GM10847 (cell line): ENCODE data around the gene NAPSA.
A peak's percentile ranks its signal among the peaks of the same experiment; 100 is the strongest.

ENCODE experiments used
- POLR2A ChIP-seq: IDR thresholded peaks from 2 replicates; pipeline ENCODE4 v1.6.1; 2011; ENCODE audit not compliant: insufficient read length; ENCODE audit errors: extremely low read depth

The NAPSA gene

DNA sequence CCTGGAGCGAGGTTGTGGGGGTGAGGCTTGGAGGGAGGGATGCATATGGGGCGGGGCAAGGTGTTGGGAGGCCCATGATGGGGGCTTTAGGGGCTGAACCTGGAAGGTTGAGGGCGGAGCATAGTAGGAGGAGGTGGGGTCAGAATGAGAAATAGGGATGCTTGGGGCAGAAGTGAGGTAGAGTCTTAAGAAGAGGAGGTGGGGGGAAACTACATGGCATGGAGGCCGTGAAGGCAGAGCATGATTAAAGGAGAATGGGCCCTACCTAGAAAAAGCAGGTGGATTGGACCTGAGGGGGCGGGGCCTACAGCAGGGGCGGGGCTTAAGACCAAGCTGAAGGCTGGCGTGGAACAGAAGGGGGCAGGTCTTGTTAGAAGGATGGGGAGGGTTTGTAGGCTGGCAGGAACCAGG lies 11.6 kb upstream of the NAPSA start:
- TF ChIP-seq POLR2A = no peak

DNA sequence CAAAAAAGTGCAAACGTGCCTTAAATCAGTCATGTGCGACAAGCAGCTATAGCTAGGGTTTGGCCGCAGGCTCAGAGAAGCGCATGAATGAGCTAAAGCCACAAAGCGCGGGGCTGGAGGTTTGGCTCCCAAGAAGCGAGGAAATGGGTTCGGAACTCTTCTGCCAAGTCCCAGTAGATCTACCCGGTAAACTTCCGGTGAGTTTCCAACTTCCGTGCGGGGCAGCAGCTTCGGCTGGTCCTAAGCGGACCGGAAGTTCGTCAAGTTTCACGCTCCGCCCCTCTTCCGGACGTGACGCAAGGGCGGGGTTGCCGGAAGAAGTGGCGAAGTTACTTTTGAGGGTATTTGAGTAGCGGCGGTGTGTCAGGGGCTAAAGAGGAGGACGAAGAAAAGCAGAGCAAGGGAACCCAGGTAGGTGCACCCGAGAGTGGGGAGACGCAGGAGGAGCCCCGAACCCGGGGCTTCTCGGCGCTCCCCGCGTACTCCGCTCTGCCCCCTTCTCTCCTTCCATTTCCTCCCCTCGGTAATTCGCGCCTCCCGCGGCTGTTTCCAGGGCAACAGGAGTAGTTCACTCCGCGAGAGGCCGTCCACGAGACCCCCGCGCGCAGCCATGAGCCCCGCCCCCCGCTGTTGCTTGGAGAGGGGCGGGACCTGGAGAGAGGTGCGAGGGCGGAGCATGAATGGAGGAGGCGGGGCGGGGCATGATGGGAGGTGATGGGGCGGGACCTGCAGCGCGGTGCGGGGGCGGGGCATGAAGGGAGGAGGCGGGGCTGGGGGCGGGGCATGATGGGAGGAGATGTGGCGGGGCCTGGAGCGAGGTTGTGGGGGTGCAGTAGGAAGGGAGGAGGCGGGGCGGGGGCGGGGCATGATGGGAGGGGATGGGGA lies 11.0 kb upstream of the NAPSA start, which contains the start of gene NR1H2:
TSS of gene NR1H2 (plus strand) at position 292 of the 885 bp plus-strand sequence. CDS start 1,149 bp downstream, outside the sequence.
- peak; percentile 35 for TF ChIP-seq POLR2A

DNA sequence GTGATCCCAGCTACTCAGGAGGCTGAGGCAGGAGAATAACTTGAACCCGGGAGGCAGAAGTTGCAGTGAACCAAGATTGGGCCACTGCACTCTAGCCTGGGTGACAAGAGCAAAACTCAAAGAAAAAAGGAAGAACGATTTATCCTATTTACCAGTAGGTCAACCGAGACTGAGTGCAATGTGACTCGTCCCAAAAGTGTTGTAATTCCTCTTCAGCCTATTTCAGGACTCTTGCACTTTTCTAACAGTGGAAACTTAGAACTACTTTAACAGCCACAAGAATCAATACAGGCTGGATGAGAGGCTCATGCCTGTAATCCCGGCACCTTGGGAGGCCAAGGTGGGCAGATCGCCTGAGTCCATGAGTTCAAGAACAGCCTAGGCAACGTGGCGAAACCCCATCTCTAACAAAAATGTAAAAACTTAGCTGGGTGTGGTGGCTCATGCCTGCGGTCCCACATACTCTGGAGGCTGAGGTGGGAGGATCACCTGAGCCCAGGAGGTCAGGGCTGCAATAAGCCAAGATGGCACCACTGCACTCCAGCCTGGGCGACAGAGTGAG lies 6.6 kb upstream of the NAPSA start:
- TF ChIP-seq POLR2A = no peak

DNA sequence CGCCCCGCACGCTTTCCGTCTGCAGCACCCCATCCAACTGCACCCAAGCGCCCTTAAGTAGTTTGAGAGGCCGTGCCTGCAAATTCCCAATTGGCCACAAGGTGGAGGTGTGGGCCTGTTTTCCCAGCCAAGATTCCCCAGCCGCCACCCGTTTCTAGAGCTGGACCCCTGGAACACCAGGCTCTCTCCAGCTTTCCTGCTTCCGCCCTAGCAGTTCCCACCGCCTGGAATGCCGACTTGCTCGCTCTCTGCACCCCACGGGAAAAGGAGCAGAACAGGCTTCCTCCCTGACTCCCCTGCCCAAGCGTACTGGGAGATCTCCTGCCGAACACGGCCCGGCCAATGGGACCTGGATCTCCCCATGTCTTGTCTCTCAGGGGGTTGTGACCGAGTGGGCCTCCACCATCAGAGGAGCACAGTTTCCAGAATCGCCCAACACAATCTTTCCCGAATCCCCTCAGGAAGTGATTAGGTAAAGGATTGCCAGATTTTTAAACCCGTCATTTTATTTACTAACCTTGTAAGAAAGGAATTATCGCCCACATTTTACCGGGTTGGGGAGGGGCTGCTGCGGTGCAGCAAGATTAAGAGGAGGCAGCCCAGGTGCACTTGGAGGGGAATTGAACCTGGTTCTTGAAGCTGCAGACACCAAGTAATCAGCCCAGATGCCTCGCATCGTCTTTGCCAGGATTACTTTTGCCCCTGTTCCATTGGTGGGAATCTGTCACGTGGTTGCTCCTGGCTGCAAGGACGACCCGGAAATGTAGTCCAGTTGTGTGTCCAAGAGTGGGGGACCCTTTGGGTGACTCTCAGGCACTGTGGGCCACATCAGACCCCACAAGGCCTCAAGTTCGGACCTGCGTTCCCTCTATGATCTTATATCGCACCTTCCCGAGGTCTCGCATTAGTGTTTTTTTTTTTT lies 3.5 kb upstream of the NAPSA start:
- TF ChIP-seq POLR2A = peak; percentile 38

DNA sequence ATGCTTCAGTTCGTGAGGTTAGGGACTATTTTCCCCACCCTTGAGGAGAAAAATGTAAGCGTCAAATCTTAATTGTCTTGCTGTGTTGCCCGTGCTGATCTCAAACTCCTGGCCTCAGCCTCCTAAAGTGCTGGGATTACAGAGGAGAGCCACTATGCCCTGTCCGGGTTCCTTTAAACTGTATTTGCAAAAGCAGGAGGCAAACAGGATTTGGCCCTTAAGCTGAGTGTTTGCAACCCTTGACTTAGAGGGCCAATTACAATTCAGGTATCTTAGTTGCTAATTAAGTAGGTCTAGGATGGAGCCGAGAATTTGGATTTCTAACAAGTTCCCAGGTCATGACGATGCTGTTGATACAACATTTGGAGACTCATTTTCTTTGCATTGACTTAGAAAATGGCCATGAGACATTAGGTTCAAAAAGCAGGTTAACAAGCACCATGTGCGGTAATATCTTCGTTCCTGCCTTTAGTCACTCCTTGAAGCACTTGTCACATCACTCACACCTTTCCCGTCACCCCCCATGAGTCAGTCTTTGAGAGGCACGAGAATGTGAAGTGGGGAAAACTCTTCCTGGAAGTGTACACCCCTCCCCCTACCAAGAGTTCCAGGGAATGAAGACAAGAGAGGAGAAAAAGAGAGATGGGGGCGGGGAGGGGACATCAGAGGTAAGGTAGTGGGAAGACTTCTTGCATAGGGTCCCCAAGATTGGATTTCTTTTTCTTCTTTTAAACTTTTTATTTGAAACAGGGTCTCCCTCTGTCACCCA lies 2.6 kb downstream of the NAPSA start:
- TF ChIP-seq POLR2A = no peak

DNA sequence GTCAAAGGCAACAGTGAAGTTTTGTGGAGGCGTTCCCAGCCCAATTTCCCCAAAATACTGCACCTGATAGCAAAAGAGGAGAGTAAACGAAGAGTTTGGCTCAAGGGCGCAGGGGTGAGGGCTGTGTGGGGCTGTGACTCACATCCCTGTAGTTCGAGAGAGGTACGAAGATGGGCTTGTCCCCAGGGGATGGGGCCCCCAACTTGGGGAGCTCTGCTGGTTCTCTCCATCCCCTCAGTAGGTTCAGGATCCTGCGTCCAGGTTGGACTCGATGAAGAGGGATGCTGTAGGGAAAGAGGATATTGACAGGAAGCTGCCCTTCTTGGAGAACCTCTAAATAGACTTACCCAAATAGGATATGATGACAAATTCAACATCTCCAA lies 3.4 kb downstream of the NAPSA start:
- no peak for TF ChIP-seq POLR2A

DNA sequence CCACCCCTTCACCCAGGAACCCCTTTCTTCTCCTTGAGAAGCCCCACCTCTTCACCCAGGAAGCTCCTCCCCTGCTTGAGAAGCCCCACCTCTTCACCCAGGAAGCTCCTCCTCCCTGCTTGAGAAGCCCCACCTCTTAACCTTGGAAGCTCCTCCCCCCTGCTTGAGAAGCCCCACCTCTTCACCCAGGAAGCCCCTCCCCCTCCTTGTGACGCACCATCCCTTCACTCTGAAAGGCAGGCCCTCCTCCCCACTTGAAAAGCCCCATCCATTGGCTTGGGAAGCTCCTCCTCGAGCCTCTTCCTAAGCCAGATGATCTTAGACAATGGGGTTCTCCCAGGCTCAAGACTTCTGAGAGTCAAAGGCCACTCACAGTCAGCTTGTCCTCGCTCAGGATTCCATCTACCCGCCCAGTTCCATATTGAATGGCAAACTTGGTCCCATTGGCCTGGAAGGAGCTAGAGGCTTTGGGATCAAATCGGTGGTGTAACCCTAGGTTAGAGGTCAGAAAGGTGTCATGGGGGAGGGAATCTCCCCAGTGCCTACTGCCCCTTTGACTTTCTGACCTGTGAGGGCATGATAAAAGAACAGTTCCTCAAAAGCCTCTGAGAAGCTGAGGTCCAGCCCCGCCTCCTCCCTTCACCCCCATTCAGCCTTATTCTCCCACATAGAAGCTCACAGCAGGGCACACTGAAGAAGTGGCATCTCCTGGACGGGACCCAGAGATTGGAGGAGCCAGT lies 4.0 kb downstream of the NAPSA start:
- no peak for TF ChIP-seq POLR2A

DNA sequence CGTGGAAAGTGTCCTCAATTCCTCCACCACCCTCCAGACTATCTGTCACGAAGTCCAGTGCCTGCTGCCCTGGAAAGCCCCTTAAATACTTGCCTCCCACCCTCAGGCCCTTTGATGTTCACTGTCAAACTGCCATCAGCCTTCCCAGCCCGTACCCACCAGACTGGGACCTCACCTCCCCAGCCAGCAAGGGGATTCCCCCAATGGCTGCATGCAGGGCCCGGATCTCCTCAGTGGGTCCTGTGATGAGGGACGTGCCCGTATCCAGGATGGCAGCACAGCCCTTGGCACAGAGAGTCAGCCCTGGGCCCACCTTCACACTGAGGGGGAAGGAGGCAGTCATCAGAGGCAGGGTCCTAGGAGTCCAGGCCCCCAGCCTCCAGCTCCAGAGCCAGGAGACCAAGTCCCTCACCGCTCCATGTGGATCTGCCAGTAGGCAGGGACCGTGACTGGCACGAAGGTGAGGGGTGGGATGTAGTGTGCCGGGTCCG lies 6.1 kb downstream of the NAPSA start:
- no peak for TF ChIP-seq POLR2A

DNA sequence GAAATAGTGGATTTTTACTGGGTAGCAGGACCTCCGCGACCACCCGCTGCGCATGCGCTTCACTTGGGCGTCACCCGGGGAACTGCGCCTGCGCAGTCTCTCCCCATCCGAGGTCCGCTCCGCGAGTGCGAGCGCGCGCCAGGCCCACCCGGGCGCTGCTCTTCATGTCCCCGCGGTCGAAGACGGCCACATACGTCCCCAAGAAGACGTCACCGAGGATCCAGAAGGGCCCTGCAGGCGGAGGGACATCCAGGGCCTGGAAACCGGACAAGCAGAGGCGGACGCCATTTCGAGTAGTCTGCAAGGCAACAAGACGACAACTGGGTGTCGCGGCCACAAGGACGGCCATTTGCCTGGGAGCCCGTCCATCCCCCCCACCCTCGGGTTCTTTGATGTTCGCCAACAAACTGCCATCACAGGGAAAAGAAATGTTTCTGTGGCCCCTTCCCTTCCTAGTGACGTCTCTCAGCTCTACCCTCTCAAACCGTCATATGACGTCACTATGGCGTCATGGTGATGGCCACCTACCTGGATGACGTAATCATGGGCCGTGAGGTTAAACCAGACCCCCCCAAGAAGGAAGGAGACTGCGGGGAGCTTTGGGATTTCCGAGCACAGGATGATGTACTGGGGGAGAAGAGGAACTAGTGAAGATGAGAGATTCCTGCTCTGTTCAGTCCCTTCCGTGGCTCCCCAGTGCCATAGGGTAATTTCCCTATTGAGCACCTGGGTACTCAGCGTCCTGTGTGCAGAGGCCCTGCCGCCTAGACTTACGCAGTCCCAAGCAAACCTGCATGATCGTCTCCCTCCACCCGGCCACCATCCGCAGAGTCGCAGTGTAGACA lies 6.7 kb downstream of the NAPSA start:
- TF ChIP-seq POLR2A = peak; percentile 57

DNA sequence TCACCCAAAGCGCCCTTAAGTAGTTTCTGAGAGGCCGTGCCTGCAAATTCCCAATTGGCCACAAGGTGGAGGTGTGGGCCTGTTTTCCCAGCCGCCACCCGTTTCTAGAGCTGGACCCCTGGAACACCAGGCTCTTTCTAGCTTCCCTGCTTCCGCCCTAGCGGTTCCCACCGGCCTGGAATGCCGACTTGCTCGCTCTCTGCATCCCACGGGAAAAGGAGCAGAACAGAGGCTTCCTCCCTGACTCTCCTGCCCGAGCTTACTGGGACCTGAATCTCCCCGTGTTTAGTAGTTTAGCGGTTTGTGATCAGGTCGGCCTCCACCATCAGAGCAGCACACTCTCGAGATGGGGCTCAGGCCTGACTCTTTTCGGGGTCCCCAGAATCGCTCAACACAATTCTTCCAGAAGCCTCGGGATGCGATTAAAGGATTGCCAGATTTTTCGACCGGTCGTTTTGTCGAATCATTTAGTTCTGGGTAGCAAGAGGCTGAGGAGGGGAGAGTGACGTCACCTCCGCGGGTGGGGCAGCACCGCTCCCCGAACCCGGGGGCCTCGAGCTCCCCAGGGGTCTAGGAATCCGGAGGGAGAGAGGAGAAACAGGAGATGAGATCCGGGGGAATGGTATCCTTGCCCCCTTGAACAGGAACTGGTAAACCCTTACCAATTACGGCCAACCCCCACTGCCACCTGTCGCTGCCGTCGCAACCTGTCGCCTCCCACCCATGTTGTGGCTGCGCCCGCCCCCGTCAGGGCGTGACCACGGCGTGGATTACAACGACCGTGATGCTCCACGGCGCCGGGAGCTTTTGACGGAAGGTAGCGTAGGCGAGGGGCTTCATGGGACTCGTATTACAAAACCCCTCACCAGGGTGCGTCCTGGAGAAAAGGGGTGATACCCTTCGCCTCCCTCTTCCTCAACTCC lies 8.0 kb downstream of the NAPSA start:
- peak; percentile 26 for TF ChIP-seq POLR2A

DNA sequence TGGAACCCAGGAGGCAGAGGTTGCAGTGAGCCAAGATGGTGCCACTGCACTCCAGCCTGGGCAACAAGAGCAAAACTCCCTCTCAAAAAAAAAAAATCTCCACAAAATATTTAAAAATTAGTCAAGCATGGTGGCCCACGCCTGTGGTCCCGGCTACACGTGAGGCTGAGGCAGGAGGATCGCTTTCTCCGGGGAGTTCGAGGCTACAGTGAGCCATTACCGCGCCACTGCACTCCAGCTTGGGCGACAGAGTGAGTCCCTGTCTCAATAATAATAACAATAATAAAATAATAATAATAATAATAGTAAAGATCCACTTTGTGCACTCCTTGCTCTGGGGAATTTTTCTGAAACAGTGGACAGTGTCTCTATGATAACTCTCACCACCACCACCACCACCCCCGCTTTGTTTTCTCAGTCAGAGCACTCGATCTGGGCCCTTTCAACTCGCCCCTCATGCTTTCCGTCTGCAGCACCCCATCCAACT lies 8.7 kb downstream of the NAPSA start:
- no peak for TF ChIP-seq POLR2A

DNA sequence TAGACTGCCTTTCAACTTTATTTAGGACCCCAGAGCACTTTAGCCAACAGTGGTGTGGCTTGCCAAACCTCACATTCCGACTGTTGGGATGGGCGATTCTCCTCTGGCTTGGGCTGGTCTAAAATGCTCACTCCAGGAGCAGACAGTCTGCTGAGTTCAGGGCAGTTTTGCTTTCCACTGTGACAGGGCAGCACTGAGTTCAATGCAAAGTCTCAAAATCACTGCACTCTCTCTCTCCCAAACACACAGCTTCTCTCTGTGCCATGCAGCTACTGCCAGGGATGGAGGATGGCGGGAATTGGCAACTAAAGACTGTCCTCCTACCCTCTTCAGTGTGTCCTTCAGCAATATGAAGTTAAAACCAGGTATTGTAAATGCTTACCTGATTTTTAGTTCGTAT lies 13.2 kb downstream of the NAPSA start:
- no peak for TF ChIP-seq POLR2A
